ENCODE results near the gene COPS6.
A peak's percentile ranks its signal among the peaks of the same experiment; 100 is the strongest.

The COPS6 gene

DNA sequence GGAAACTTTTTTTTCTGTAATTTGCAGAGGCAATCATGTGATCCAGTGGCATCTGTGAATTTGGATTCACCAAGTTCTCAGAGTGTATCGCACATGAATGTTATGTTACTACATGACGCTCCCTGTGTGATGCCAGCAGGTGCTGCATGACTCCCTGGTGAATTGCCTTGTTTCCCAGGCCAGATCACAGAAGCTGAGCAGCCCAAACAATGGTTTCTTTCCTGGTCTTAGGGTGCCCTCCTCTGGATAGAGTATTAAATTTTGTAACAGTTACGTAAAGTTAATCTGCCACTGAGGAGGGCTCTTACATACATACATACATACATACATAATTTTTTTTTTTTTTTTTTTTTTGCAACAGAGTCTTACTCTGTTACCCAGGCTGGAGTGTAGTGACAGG lies 35.6 kb upstream of the COPS6 start:
- in situ Hi-C loops (cut with HindIII; ENCODE audit: low sequenced_read_pairs), result no loop called here
- peak; percentile 76 for DNase-seq (ENCODE audit: low read depth, low spot score)
- TF ChIP-seq, protein P1, sequence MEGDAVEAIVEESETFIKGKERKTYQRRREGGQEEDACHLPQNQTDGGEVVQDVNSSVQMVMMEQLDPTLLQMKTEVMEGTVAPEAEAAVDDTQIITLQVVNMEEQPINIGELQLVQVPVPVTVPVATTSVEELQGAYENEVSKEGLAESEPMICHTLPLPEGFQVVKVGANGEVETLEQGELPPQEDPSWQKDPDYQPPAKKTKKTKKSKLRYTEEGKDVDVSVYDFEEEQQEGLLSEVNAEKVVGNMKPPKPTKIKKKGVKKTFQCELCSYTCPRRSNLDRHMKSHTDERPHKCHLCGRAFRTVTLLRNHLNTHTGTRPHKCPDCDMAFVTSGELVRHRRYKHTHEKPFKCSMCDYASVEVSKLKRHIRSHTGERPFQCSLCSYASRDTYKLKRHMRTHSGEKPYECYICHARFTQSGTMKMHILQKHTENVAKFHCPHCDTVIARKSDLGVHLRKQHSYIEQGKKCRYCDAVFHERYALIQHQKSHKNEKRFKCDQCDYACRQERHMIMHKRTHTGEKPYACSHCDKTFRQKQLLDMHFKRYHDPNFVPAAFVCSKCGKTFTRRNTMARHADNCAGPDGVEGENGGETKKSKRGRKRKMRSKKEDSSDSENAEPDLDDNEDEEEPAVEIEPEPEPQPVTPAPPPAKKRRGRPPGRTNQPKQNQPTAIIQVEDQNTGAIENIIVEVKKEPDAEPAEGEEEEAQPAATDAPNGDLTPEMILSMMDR (IDR thresholded peaks at IDR 0.05; ENCODE audit: low read depth, low read length), result peak; percentile 12
- no peak overlapping the region for H3K4me3 ChIP-seq (ENCODE audit: low read depth, low read length)

DNA sequence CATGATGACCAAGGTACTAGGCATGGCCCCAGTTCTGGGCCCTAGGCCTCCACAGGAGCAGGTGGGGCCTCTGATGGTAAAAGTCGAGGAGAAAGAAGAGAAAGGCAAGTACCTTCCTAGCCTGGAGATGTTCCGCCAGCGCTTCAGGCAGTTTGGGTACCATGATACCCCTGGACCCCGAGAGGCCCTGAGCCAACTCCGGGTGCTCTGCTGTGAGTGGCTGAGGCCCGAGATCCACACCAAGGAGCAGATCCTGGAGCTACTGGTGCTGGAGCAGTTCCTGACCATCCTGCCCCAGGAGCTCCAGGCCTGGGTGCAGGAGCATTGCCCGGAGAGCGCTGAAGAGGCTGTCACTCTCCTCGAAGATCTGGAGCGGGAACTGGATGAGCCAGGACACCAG lies 31.8 kb upstream of the COPS6 start:
- in situ Hi-C loops (cut with HindIII; ENCODE audit: low sequenced_read_pairs), result no loop called here
- TF ChIP-seq, protein P1 (IDR thresholded peaks at IDR 0.05; ENCODE audit: low read depth, low read length), result no peak
- no peak for DNase-seq (ENCODE audit: low read depth, low spot score)
- no peak overlapping the region for H3K4me3 ChIP-seq (ENCODE audit: low read depth, low read length)

DNA sequence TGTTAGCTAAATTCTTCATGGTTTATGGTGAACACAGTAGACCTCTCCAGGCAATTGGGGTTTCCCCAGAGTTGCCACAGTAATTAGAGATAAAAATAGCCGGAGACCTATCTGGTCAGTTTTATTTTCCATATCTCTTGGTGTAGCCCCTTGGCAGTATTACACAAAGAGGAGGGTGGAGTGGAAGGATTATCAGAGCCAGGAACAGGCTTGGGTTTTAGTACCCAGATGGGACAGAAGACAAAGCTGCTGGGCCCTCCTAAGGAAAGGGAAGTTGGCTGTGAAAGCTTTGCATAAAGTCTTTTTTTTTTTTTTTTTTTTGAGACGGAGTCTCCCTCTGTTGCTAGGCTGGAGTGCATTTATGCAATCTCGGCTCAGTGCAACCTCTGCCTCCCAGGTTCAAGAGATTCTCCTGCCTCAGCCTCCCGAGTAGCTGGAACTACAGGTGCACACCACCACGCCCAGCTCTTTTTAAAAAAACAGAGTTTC lies 29.5 kb upstream of the COPS6 start:
- TF ChIP-seq, protein P1 (IDR thresholded peaks at IDR 0.05; ENCODE audit: low read depth, low read length), result no peak
- in situ Hi-C loops (cut with HindIII; ENCODE audit: low sequenced_read_pairs), result no loop called here
- no peak for DNase-seq (ENCODE audit: low read depth, low spot score)

DNA sequence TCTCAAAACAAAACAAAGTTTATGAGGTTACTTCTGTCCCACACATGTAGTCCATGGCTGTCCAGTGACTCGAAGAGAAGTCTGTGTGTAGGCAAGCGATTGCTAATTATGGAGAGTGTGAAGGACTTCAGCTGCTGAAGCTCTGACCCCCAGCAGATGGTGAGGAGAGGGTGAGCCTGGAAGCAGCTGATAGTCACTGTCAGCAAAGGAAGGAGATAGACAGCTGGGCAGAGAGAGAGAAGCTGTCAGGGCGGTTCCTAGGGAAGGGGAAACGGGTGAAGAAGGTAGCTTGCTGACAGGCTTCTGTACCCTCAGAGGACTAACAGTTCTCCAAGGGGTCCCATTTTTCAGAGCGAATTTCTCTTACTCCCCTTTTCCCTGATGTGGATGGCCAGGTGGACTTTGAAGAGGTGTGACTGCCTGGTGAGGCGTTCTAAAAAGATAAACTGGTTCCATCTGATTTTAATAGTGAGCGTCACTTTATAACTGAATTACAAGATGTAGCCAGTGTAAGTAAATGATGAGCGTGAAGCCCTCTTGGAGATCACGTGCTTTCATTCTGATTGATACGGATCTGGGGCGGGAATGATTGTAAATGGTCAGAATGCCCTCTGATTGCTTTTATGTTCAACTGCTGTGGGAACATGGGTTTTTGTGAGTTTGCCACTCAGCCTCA lies 27.1 kb upstream of the COPS6 start:
- DNase-seq (ENCODE audit: low read depth, low spot score), result no peak
- in situ Hi-C loops (cut with HindIII; ENCODE audit: low sequenced_read_pairs), result no loop called here
- TF ChIP-seq, protein P1 (IDR thresholded peaks at IDR 0.05; ENCODE audit: low read depth, low read length), result no peak
- no peak overlapping the region for H3K4me3 ChIP-seq (ENCODE audit: low read depth, low read length)

More for the DNA sequence above, 29.5 kb upstream of the COPS6 start:
- no peak overlapping the region for H3K4me3 ChIP-seq (ENCODE audit: low read depth, low read length)

DNA sequence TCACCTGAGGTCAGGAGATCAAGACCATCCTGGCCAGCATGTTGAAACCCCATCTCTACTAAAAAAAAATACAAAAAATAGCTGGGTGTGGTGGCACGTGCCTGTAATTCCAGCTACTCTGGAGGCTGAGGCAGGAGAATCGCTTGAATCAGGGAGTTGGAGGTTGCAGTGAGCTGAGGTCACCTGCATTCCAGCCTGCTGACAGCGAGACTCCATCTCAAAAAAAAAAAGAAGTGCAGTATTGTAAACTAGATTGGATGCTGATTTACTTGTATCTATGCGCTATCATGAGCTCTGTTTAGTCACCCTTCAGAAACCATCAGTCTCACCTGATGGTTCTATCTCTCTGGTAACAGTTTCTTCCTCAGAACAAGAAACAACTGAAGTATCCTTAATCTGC lies 25.4 kb upstream of the COPS6 start:
- in situ Hi-C loops (cut with HindIII; ENCODE audit: low sequenced_read_pairs), result no loop called here
- no peak for DNase-seq (ENCODE audit: low read depth, low spot score)
- no peak overlapping the region for H3K4me3 ChIP-seq (ENCODE audit: low read depth, low read length)
- TF ChIP-seq, protein P1 (IDR thresholded peaks at IDR 0.05; ENCODE audit: low read depth, low read length), result no peak

DNA sequence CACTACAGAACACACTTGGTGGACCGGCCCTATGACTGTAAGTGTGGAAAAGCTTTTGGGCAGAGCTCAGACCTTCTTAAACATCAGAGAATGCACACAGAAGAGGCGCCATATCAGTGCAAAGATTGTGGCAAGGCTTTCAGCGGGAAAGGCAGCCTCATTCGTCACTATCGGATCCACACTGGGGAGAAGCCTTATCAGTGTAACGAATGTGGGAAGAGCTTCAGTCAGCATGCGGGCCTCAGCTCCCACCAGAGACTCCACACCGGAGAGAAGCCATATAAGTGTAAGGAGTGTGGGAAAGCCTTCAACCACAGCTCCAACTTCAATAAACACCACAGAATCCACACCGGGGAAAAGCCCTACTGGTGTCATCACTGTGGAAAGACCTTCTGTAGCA lies 24.6 kb upstream of the COPS6 start:
- in situ Hi-C loops (cut with HindIII; ENCODE audit: low sequenced_read_pairs), result no loop called here
- DNase-seq (ENCODE audit: low read depth, low spot score), result no peak
- TF ChIP-seq, protein P1 (IDR thresholded peaks at IDR 0.05; ENCODE audit: low read depth, low read length), result no peak
- no peak overlapping the region for H3K4me3 ChIP-seq (ENCODE audit: low read depth, low read length)

Measured in astrocyte of the spinal cord (primary cell).